HG03432 (cell line): ENCODE results near the gene PPA1.
A peak's percentile ranks its signal among the peaks of the same experiment; 100 is the strongest.
"Not testable (repeated sequence)": the region's sequence is repeated elsewhere in the genome, so short reads cannot be mapped to it uniquely, and the experiment has no call there.

Source experiments
- ATAC-seq: cut with Tn5 transposase; IDR thresholded peaks from one replicate; pipeline ENCODE4 v1.9.1; 2021; ENCODE audit warnings: mild to moderate bottlenecking, moderate library complexity; ENCODE audit not compliant: unreplicated experiment

The PPA1 gene

GRCh38 chr10:70175516-70175915, 57.7 kb downstream of the PPA1 start:
- no peak for ATAC-seq

GRCh38 chr10:70174058-70174741, 59.0 kb downstream of the PPA1 start:
- ATAC-seq: no peak

GRCh38 chr10:70169649-70170364, 63.4 kb downstream of the PPA1 start:
- ATAC-seq: peak; percentile 10

GRCh38 chr10:70169011-70169410, 64.2 kb downstream of the PPA1 start:
- no peak for ATAC-seq

DNA sequence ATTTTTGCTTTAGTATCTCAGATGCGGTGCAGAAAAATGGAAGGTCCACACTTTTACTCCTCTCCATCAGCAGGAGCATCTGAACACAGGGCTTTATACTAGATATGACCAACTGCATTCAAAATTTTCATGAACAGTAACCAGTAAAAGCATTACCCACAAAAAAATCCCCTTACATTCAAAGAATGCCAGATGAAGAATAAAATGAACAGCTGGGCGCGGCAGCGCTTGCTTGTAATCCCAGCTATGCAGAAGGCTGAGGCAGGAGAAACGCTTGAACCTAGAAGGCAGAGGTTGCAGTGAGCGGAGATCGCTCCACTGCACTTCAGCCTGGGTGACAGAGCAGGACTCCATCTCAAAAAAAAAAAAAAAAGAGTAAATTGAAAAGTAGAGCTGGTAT, 66.0 kb downstream of the PPA1 start:
- ATAC-seq: no peak

GRCh38 chr10:70166394-70166793, 66.8 kb downstream of the PPA1 start:
- no peak for ATAC-seq

GRCh38 chr10:70164163-70164562, 69.1 kb downstream of the PPA1 start:
- no peak for ATAC-seq

- ATAC-seq: no peak
Observed at GRCh38 chr10:70163448-70163847, 69.8 kb downstream of the PPA1 start.

- peak; percentile 88 for ATAC-seq
Observed at GRCh38 chr10:70162892-70163201, 70.4 kb downstream of the PPA1 start.

DNA sequence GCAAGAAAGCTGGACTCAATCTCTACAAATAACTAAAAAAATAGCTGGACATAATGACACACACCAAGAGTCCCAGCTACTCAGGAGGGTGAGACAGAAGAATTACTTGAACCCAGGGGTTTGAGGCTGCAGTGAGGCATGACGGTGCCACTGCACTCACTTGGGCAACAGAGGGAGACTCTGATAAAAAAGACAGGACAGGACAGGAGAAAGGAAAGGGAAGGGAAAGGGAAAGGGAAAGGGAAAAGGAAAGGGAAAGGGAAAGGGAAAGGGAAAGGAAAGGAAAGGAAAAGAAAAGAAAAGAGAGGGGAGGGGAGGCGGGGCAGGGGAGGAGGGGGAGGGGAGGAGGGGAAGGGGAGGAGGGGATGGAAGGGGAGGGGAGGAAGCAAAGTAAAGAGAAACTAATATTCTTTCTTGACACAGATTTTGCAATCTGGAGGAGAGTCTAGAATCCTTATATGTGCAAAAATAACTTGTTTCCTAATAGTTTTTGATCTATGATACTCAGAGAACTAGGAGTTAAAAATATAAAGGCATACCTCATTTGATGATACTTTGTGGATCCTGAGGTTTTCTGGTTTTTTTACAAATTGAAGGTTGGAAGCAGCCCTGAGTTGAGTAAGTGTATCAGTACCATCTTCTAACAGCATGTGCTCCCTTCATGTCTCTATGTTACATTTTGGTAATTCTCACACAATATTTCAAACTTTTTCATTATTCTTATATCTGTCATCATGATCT, 70.9 kb downstream of the PPA1 start:
- peak; percentile 37 for ATAC-seq

- ATAC-seq: no peak
Observed at GRCh38 chr10:70160798-70161197, 72.4 kb downstream of the PPA1 start.

GRCh38 chr10:70159366-70159765, 73.9 kb downstream of the PPA1 start:
- not testable (repeated sequence) for ATAC-seq

DNA sequence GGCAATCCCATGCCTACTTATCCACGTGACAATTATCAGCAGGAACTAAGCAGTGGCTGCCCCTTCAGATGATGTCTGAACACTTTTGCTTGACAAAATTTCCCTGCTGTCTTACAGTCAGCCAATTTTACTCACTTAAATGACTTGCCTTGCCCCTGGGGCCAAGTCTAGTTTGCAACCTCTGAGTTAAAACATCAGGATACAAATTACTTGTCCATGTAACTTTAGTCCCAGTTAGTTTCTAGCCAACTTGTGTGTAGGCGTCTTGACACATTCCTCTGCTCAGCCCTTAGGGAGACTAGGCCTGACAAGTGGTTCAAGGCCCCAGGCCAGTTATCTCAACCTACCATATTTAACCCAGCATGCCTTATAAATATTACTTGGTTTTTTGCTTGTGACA, 75.1 kb downstream of the PPA1 start:
- ATAC-seq: no peak

GRCh38 chr10:70155255-70155838, 77.9 kb downstream of the PPA1 start:
- no peak for ATAC-seq
